HepG2 (cell line): ENCODE measurements around the gene AKAP7. TPM values are rescaled to one million over a fixed set of nuclear protein-coding genes. Genes with fewer than 3 reads are reported as not detected.

Source experiments
- ARHGAP35 ChIP-seq: sonication (generic); formaldehyde crosslinking; IDR thresholded peaks from 2 replicates; pipeline ENCODE4 v1.9.0; 2022; ENCODE audit warnings: mild to moderate bottlenecking, inconsistent platforms, moderate library complexity, missing genetic modification reagents, borderline replicate concordance
- BORCS8-MEF2B ChIP-seq: sonication (generic); formaldehyde crosslinking; IDR thresholded peaks from 2 replicates; pipeline ENCODE4 v1.8.0; 2022; ENCODE audit warnings: mild to moderate bottlenecking, missing genetic modification reagents
- CREM ChIP-seq, 2 experiments: sonication (generic) in 1 of 2; formaldehyde crosslinking in 1 of 2; IDR thresholded peaks; 2 replicates each; pipeline versions ENCODE4 v1.4.0 to v1.6.1; 2016 to 2020; ENCODE audit warnings: antibody characterized with exemption in 1 of 2, mild to moderate bottlenecking in 1 of 2, missing genetic modification reagents in 1 of 2
- KLF15 ChIP-seq: sonication (generic); formaldehyde crosslinking; IDR thresholded peaks from 2 replicates; pipeline ENCODE4 v1.8.1; 2023; ENCODE audit warnings: borderline replicate concordance, mild to moderate bottlenecking, inconsistent platforms, missing genetic modification reagents, mixed read lengths
- POLR2AphosphoS5 ChIP-seq: IDR thresholded peaks from 2 replicates; pipeline ENCODE4 v1.6.1; 2012; ENCODE audit warnings: low read depth, low read length
- RAD21 ChIP-seq: fragments of 450-650 bp; formaldehyde crosslinking; IDR thresholded peaks from 2 replicates; pipeline ENCODE4 v1.5.0; 2020; ENCODE audit warnings: mild to moderate bottlenecking
- RFXANK ChIP-seq: IDR thresholded peaks from 2 replicates; pipeline ENCODE4 v1.6.1; 2016
- SALL1 ChIP-seq: sonication (generic); formaldehyde crosslinking; IDR thresholded peaks from 2 replicates; pipeline ENCODE4 v1.8.0; 2022; ENCODE audit warnings: mild to moderate bottlenecking, missing genetic modification reagents
- SIX4 ChIP-seq: sonication (generic); formaldehyde crosslinking; IDR thresholded peaks from 2 replicates; pipeline ENCODE4 v1.4.0; 2020; ENCODE audit warnings: missing genetic modification reagents
- ZBED4 ChIP-seq: sonication (generic); formaldehyde crosslinking; IDR thresholded peaks from 2 replicates; pipeline ENCODE4 v1.4.0; 2020; ENCODE audit warnings: missing genetic modification reagents, borderline replicate concordance
- ZNF652 ChIP-seq: IDR thresholded peaks from 2 replicates; pipeline ENCODE4 v1.6.1; 2016; ENCODE audit warnings: low read depth, borderline replicate concordance
- ZNF7 ChIP-seq: IDR thresholded peaks from 2 replicates; pipeline ENCODE4 v1.6.1; 2016; ENCODE audit warnings: missing biosample characterization, missing genetic modification reagents
- polyA plus RNA-seq, 8 experiments: library from polyadenylated mRNA; depleted of rRNA in 3 of 8; stranded (reverse) in 7 of 8; unstranded in 1 of 8; fragments of >200 nt; fragmentation: Illumina TruSeq in 4 of 8; extraction: Trizol in 4 of 8; gene quantifications; 2 replicates each; pipeline versions ENCODE4 v1.2.1 to v1.2.3, GENCODE V29; 2011 to 2016; ENCODE audit warnings: low read depth in 4 of 8, missing spikeins in 1 of 8, mixed read lengths in 1 of 8; ENCODE audit not compliant: insufficient read depth in 1 of 8
- total RNA-seq, 5 experiments: library from RNA; depleted of rRNA; stranded (reverse); fragments of >200 nt; fragmentation: Illumina TruSeq; extraction: Trizol; gene quantifications; 2 replicates each; pipeline ENCODE4 v1.2.3, GENCODE V29; 2016; ENCODE audit warnings: low read depth in 1 of 5

AKAP7 gene
- total and polyA plus RNA-seq, 2 of the 13 experiments (the other 11 are each of a cell fraction or from before 2014, with no cell fraction given), result 3.6 to 11.7 TPM

GRCh38 chr6:131139599-131139998, 4.3 kb downstream of the AKAP7 start (continued):
- TF ChIP-seq ZNF652 (CRISPR knock-in tag) (no peak), RAD21 (no peak), KLF15 (CRISPR knock-in tag) (no peak), SIX4 (no peak), RFXANK (CRISPR knock-in tag) (no peak), ZBED4 (CRISPR knock-in tag) (no peak), ZNF7 (CRISPR knock-in tag) (no peak), SALL1 (CRISPR knock-in tag) (no peak), POLR2AphosphoS5 (no peak), ARHGAP35 (CRISPR knock-in tag) (no peak), CREM (IDR thresholded peaks at IDR 0.05) (no peak), CREM (CRISPR knock-in tag; IDR thresholded peaks at IDR 0.05) (no peak), BORCS8-MEF2B (no peak)
